A549 (cell line): Measurements from ENCODE around the gene B4GALT3. TPM values are rescaled to one million over a fixed set of nuclear protein-coding genes. Genes with fewer than 3 reads are reported as not detected.
A peak's percentile ranks its signal among the peaks of the same experiment; 100 is the strongest.

Experiments
- ATAC-seq, 2 experiments: fragments of 200-7000 bp in 1 of 2; fragments of >200 bp in 1 of 2; cut with Nextera tagmentation in 1 of 2; cut with Tn5 transposase in 1 of 2; 3 replicates each; pipeline versions ENCODE4 v1.8.0 to v1.9.1; 2018 to 2020; ENCODE audit warnings: mild to moderate bottlenecking in 1 of 2, moderate library complexity in 1 of 2
- CTCF ChIA-PET: fragments of 300-600 bp; sonication (Branson Sonifier 250); formaldehyde crosslinking; extraction: SDS; loops from one replicate; lab custom pipeline; 2021; ENCODE audit warnings: antibody characterized with exemption, inconsistent platforms; lab: Yijun Ruan, JAX
- POLR2A ChIA-PET: fragments of 350-600 bp; formaldehyde crosslinking; extraction: SDS; loops from one replicate; lab custom pipeline; 2021; ENCODE audit warnings: antibody characterized with exemption, inconsistent platforms; lab: Yijun Ruan, JAX
- DNase-seq, 2 experiments: peaks; one replicate each; pipeline versions ENCODE4 v3.0.0 to v3.0.0-alpha.2; 2011 to 2016; ENCODE audit warnings: low read depth in 1 of 2, low spot score in 1 of 2
- FAIRE-seq: peaks from 2 replicates; lab custom pipeline; 2011; peaks lifted over from hg19 to GRCh38; lab: Jason Lieb, UNC
- H3K27ac ChIP-seq, 2 experiments: fragments of >200 bp; sonication (Bioruptor Twin); formaldehyde crosslinking; 3 replicates each; pipeline ENCODE4 v1.5.1; 2016 to 2017
- H3K4me1 ChIP-seq: fragments of >200 bp; sonication (Bioruptor Twin); formaldehyde crosslinking; 3 replicates; pipeline ENCODE4 v1.6.1; 2016
- H3K4me2 ChIP-seq: fragments of >200 bp; sonication (Bioruptor Twin); formaldehyde crosslinking; 3 replicates; pipeline ENCODE4 v1.6.1; 2016
- H3K4me3 ChIP-seq: fragments of >200 bp; sonication (Bioruptor Twin); formaldehyde crosslinking; 3 replicates; pipeline ENCODE4 v1.5.1; 2016
- H3K9me3 ChIP-seq: fragments of >200 bp; sonication (Bioruptor Twin); formaldehyde crosslinking; 3 replicates; pipeline ENCODE4 v1.6.1; 2016
- CBX8 ChIP-seq: fragments of 200-600 bp; sonication (generic); IDR thresholded peaks from 2 replicates; pipeline ENCODE4 v1.6.1; 2016
- CEBPB ChIP-seq, 2 experiments: fragments of >200 bp in 1 of 2; sonication (Bioruptor Twin) in 1 of 2; formaldehyde crosslinking in 1 of 2; IDR thresholded peaks; 2 replicates each; pipeline ENCODE4 v1.6.1; 2012 to 2016
- EP300 ChIP-seq, 2 experiments: fragments of >200 bp; sonication (Bioruptor Twin); formaldehyde crosslinking; IDR thresholded peaks; 2 replicates in 1 of 2; 3 replicates in 1 of 2; pipeline ENCODE4 v1.6.1; 2016 to 2017
- ESRRA ChIP-seq: fragments of 150-350 bp; IDR thresholded peaks from 2 replicates; pipeline ENCODE4 v1.6.1; 2014; ENCODE audit warnings: mild to moderate bottlenecking, low read length, borderline replicate concordance
- FOXS1 ChIP-seq: fragments of 250-450 bp; sonication (Bioruptor Pico); IDR thresholded peaks from 2 replicates; pipeline ENCODE4 v1.5.0; 2020; ENCODE audit warnings: mild to moderate bottlenecking, moderate library complexity
- HDAC2 ChIP-seq: fragments of 200-600 bp; sonication (generic); IDR thresholded peaks from 2 replicates; pipeline ENCODE4 v1.6.1; 2016
- HOXA7 ChIP-seq: fragments of 250-450 bp; sonication (Bioruptor Pico); IDR thresholded peaks from 2 replicates; pipeline ENCODE4 v1.5.0; 2020; ENCODE audit warnings: mild to moderate bottlenecking, moderate library complexity
- HOXB13 ChIP-seq: fragments of 250-450 bp; sonication (Bioruptor Pico); IDR thresholded peaks from 2 replicates; pipeline ENCODE4 v1.5.0; 2020; ENCODE audit warnings: low read depth, mild to moderate bottlenecking, moderate library complexity
- HOXB5 ChIP-seq: fragments of 250-450 bp; sonication (Bioruptor Pico); IDR thresholded peaks from 2 replicates; pipeline ENCODE4 v1.5.0; 2020; ENCODE audit warnings: mild to moderate bottlenecking, moderate library complexity
- MAFK ChIP-seq: fragments of 450-650 bp; IDR thresholded peaks from 2 replicates; pipeline ENCODE4 v1.6.1; 2014; ENCODE audit not compliant: partially characterized antibody
- MAX ChIP-seq: IDR thresholded peaks from 2 replicates; pipeline ENCODE4 v1.6.1; 2012
- MYC ChIP-seq: IDR thresholded peaks from 2 replicates; pipeline ENCODE4 v1.6.1; 2012; ENCODE audit warnings: mild to moderate bottlenecking, inconsistent platforms, low read length, improper control_type of control experiment, borderline replicate concordance
- PHF8 ChIP-seq: fragments of 200-600 bp; sonication (generic); IDR thresholded peaks from 2 replicates; pipeline ENCODE4 v1.6.1; 2016; ENCODE audit warnings: low read depth, mild to moderate bottlenecking, antibody characterized with exemption, moderate library complexity, borderline replicate concordance
- RAD21 ChIP-seq, 2 experiments: fragments of >200 bp in 1 of 2; sonication (Bioruptor Twin) in 1 of 2; formaldehyde crosslinking in 1 of 2; IDR thresholded peaks in 1 of 2; conservative IDR thresholded peaks in 1 of 2; 2 replicates in 1 of 2; 3 replicates in 1 of 2; pipeline ENCODE4 v1.6.1; 2012 to 2018; ENCODE audit warnings: inconsistent platforms in 1 of 2
- RARB ChIP-seq: fragments of 250-450 bp; sonication (Bioruptor Pico); IDR thresholded peaks from 2 replicates; pipeline ENCODE4 v1.8.0; 2021; ENCODE audit warnings: mild to moderate bottlenecking, moderate library complexity
- RCOR1 ChIP-seq: fragments of 150-350 bp; IDR thresholded peaks from 2 replicates; pipeline ENCODE4 v1.6.1; 2014; ENCODE audit warnings: antibody characterized with exemption, low read length, low read depth
- REST ChIP-seq: fragments of 200-600 bp; sonication (generic); IDR thresholded peaks from 2 replicates; pipeline ENCODE4 v1.6.1; 2016; ENCODE audit warnings: antibody characterized with exemption, mild to moderate bottlenecking, moderate library complexity
- RFX5 ChIP-seq: fragments of 450-650 bp; IDR thresholded peaks from 2 replicates; pipeline ENCODE4 v1.7.1; 2014; ENCODE audit warnings: antibody characterized with exemption, mild to moderate bottlenecking, moderate library complexity
- RNF2 ChIP-seq: fragments of 200-600 bp; sonication (generic); IDR thresholded peaks from 2 replicates; pipeline ENCODE4 v1.6.1; 2016; ENCODE audit warnings: low read depth, mild to moderate bottlenecking, antibody characterized with exemption, moderate library complexity, borderline replicate concordance
- TP53 ChIP-seq: fragments of 250-450 bp; sonication (Bioruptor Pico); IDR thresholded peaks from 2 replicates; pipeline ENCODE4 v1.5.0; 2021; ENCODE audit warnings: mild to moderate bottlenecking, moderate library complexity
- ZSCAN20 ChIP-seq: fragments of 250-450 bp; sonication (Bioruptor Pico); IDR thresholded peaks from 2 replicates; pipeline ENCODE4 v1.8.0; 2022; ENCODE audit warnings: mild to moderate bottlenecking, moderate library complexity
- WGBS: methylation state at CpG from one replicate; pipeline ENCODE4 v1.1.6; 2017; ENCODE audit errors: missing lambda C conversion rate; 5-methylcytosine and 5-hydroxymethylcytosine counted together
- polyA plus RNA-seq, 4 experiments: library from polyadenylated mRNA; depleted of rRNA in 3 of 4; stranded (reverse); fragments of >200 nt; fragmentation: RNase III in 1 of 4; extraction: RNeasy Plus Mini Kit Qiagen cat#74134 plus additional on column Dnase treatment in 1 of 4; gene quantifications; 2 replicates in 3 of 4; 3 replicates in 1 of 4; pipeline ENCODE4 v1.2.3, GENCODE V29; 2011 to 2017
- TF ChIP-seq, protein P1 (sequence below): fragments of 250-450 bp; sonication (Bioruptor Pico); IDR thresholded peaks from 2 replicates; pipeline ENCODE4 v1.5.0; 2020; ENCODE audit warnings: low read depth, mild to moderate bottlenecking, moderate library complexity

Gene B4GALT3
- polyA plus RNA-seq, 2 of the 4 experiments (the other 2 are of a cell fraction) = 25.3 to 25.5 TPM

- Histone ChIP-seq H3K4me1 (peaks cover 29% of the 10 kb centered on the region), H3K27ac (peak overlapping the region; percentile 76 to 93), H3K4me2 (peak overlapping the region; percentile 70), H3K9me3 (no peaks in the 10 kb centered on the region), H3K4me3 (peak overlapping the region; percentile 36)
- ChIA-PET CTCF (interaction anchor here (1.1 to 18.8 kb wide), 8 partner anchors 9 to 182 kb away, joined by 3 to 319 read pairs (median 6); partner anchors contain the start of genes APOA2, FCER1G, PPOX and TOMM40L), POLR2A (interaction anchor here (0.5 to 1.8 kb wide), 15 partner anchors 7 to 188 kb away, joined by 3 to 23 read pairs (median 5); partner anchors contain the start of genes PPOX, SDHC, TOMM40L and UFC1)
- no peak for DNase-seq
- 95% methylated on average over 13 of the region's 13 CpGs for WGBS
- ATAC-seq = no peak
- no peak for FAIRE-seq
- no peak for TF ChIP-seq PHF8
- TF ChIP-seq HOXB13 = no peak
- TF ChIP-seq FOXS1 (CRISPR knock-in tag) = no peak
- TF ChIP-seq MYC = no peak
- no peak for TF ChIP-seq MAFK
- TF ChIP-seq RNF2 = no peak
- no peak for TF ChIP-seq RARB (CRISPR knock-in tag)
- no peak for TF ChIP-seq ZSCAN20
- TF ChIP-seq HDAC2 = no peak
- no peak for TF ChIP-seq HOXA7 (CRISPR knock-in tag)
- TF ChIP-seq RFX5 = no peak
- no peak for TF ChIP-seq RCOR1
- TF ChIP-seq, all 56 proteins: peak for 0
These were observed 23.9 kb upstream of the B4GALT3 start for GRCh38 chr1:161200992-161201835.

- DNase-seq (no peak), ATAC-seq (no peak), FAIRE-seq (no peak)
- no peaks in the 10 kb centered on the region for H3K9me3 ChIP-seq
- no peak overlapping the region for H3K4me3 ChIP-seq
- WGBS = 88% methylated on average over 5 of the region's 5 CpGs
- ChIA-PET CTCF (interaction anchor here (1.1 to 18.8 kb wide), 5 partner anchors 9 to 183 kb away, joined by 3 to 319 read pairs (median 93); partner anchors contain the start of genes APOA2, FCER1G, PPOX and TOMM40L), POLR2A (no interaction called here)
- peaks cover 29% of the 10 kb centered on the region for H3K4me1 ChIP-seq
- peak overlapping the region in 1 of 2 experiments; percentile 93; a peak in 3 of 6 replicates for H3K27ac ChIP-seq
- H3K4me2 ChIP-seq = no peak overlapping the region
- TF ChIP-seq CEBPB (IDR thresholded peaks at IDR 0.05) = no peak
- TF ChIP-seq REST = no peak
- no peak for TF ChIP-seq MAX
- no peak for TF ChIP-seq ZSCAN20
- TF ChIP-seq ESRRA = no peak
- no peak for TF ChIP-seq HOXA7 (CRISPR knock-in tag)
- no peak for TF ChIP-seq RAD21 (conservative IDR thresholded peaks at IDR 0.05 in 1 of 2, IDR thresholded peaks at IDR 0.05 in 1 of 2)
- TF ChIP-seq CBX8 = no peak
- TF ChIP-seq TP53 (CRISPR knock-in tag) = no peak
- TF ChIP-seq, protein P1, sequence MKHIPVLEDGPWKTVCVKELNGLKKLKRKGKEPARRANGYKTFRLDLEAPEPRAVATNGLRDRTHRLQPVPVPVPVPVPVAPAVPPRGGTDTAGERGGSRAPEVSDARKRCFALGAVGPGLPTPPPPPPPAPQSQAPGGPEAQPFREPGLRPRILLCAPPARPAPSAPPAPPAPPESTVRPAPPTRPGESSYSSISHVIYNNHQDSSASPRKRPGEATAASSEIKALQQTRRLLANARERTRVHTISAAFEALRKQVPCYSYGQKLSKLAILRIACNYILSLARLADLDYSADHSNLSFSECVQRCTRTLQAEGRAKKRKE = no peak
- TF ChIP-seq EP300 (IDR thresholded peaks at IDR 0.05) = no peak
- TF ChIP-seq HOXB5 = no peak
These were observed 23.2 kb upstream of the B4GALT3 start for GRCh38 chr1:161200421-161200991.
